MCF 10A (cell line): ENCODE data around the gene ZNF529. TPM values are rescaled to one million over a fixed set of nuclear protein-coding genes. Genes with fewer than 3 reads are reported as not detected.

Experiments used
- BruUV-seq: library from RNA; stranded (reverse); fragments of 400-500 nt; replicated peaks from 2 replicates; lab custom pipeline; 2021; lab: Mats Ljungman, UMichigan
- CTCF ChIA-PET: fragments of 300-600 bp; sonication (Branson Sonifier 250); formaldehyde crosslinking; extraction: SDS; loops from one replicate; lab custom pipeline; 2021; ENCODE audit warnings: antibody characterized with exemption, inconsistent platforms; lab: Yijun Ruan, JAX
- POLR2A ChIA-PET: fragments of 300-600, 350-650 bp; sonication (Branson Sonifier 250); formaldehyde crosslinking; extraction: SDS; loops from one replicate; lab custom pipeline; 2020; ENCODE audit warnings: antibody characterized with exemption, inconsistent platforms; lab: Yijun Ruan, JAX
- DNase-seq: peaks from one replicate; pipeline ENCODE4 v3.0.0-alpha.2; 2018; ENCODE audit not compliant: unreplicated experiment
- H3K27ac Mint-ChIP-seq: one replicate; pipeline ENCODE4 v1.8.0; 2022; ENCODE audit warnings: mild to moderate bottlenecking, low read depth, mixed read lengths; ENCODE audit not compliant: unreplicated experiment
- H3K27me3 Mint-ChIP-seq: one replicate; pipeline ENCODE4 v1.8.0; 2022; ENCODE audit warnings: mixed read lengths; ENCODE audit not compliant: insufficient read depth, unreplicated experiment
- H3K36me3 Mint-ChIP-seq: one replicate; pipeline ENCODE4 v1.8.0; 2022; ENCODE audit warnings: mild to moderate bottlenecking, moderate library complexity, mixed read lengths; ENCODE audit not compliant: insufficient read depth, unreplicated experiment
- H3K4me1 Mint-ChIP-seq: one replicate; pipeline ENCODE4 v1.8.0; 2022; ENCODE audit warnings: mixed read lengths; ENCODE audit not compliant: insufficient read depth, unreplicated experiment
- H3K4me3 Mint-ChIP-seq: one replicate; pipeline ENCODE4 v1.8.0; 2022; ENCODE audit warnings: mild to moderate bottlenecking, moderate library complexity, mixed read lengths; ENCODE audit not compliant: unreplicated experiment
- H3K9me3 Mint-ChIP-seq: one replicate; pipeline ENCODE4 v1.8.0; 2022; ENCODE audit warnings: mixed read lengths; ENCODE audit not compliant: unreplicated experiment
- intact Hi-C: fragments of 100-400 bp; cut with micrococcal nuclease; formaldehyde crosslinking; loops from 2 replicates; pipeline ENCODE4 v1.14.1; 2022
- total RNA-seq: library from RNA; stranded (reverse); gene quantifications from 2 replicates; pipeline ENCODE4 v1.2.3, GENCODE V29; 2022
- TF ChIP-seq, protein P1 (sequence below): fragments of 200-600 bp; IDR thresholded peaks from one replicate; pipeline ENCODE4 v1.8.0; 2022; ENCODE audit warnings: antibody characterized with exemption, mild to moderate bottlenecking; ENCODE audit not compliant: unreplicated experiment

ZNF529 gene
- total RNA-seq, 1 experiment from 2014 or later = 11.4 TPM

DNA sequence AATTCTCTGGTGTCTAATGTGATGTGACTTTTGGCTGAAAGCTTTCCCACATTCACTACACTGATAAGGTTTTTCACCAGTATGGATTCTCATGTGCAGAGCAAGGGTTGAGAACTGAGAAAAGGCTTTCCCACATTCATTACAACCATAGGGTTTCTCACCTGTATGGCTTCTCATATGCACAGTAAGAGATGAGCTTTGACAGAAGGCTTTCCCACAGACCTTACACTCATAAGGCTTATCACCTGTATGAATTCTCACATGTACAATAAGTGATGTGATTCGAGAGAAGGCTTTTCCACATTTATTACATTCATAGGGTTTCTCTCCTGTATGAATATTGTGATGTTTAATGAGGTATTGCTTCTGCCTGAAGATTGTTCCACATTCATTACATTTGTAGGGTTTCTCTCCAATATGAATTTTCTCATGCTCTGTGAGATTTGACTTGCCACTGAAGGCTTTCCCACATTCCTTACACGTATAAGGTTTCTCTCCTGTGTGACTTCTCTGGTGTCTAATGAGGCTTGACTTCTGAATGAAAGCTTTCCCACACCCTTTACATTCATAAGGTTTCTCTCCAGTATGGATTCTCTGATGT, 59.0 kb downstream of the ZNF529 start:
- peaks cover 26% of the 10 kb centered on the region for H3K9me3 Mint-ChIP-seq
- H3K4me1 Mint-ChIP-seq = no peaks in the 10 kb centered on the region
- peak; percentile 0 for DNase-seq
- BruUV-seq = no TSS peak
- no peaks in the 10 kb centered on the region for H3K27me3 Mint-ChIP-seq
- no peak overlapping the region for H3K27ac Mint-ChIP-seq
- H3K4me3 Mint-ChIP-seq = no peak overlapping the region
- intact Hi-C loops = no loop called here
- CTCF ChIA-PET = no interaction called here
- POLR2A ChIA-PET = interaction anchor here (0.5 kb wide), 1 partner anchor 16 kb away, joined by 5 read pairs; no protein-coding TSS in a partner anchor
- TF ChIP-seq, protein P1, sequence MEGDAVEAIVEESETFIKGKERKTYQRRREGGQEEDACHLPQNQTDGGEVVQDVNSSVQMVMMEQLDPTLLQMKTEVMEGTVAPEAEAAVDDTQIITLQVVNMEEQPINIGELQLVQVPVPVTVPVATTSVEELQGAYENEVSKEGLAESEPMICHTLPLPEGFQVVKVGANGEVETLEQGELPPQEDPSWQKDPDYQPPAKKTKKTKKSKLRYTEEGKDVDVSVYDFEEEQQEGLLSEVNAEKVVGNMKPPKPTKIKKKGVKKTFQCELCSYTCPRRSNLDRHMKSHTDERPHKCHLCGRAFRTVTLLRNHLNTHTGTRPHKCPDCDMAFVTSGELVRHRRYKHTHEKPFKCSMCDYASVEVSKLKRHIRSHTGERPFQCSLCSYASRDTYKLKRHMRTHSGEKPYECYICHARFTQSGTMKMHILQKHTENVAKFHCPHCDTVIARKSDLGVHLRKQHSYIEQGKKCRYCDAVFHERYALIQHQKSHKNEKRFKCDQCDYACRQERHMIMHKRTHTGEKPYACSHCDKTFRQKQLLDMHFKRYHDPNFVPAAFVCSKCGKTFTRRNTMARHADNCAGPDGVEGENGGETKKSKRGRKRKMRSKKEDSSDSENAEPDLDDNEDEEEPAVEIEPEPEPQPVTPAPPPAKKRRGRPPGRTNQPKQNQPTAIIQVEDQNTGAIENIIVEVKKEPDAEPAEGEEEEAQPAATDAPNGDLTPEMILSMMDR = no peak
- H3K36me3 Mint-ChIP-seq = peaks cover 52% of the 10 kb centered on the region

DNA sequence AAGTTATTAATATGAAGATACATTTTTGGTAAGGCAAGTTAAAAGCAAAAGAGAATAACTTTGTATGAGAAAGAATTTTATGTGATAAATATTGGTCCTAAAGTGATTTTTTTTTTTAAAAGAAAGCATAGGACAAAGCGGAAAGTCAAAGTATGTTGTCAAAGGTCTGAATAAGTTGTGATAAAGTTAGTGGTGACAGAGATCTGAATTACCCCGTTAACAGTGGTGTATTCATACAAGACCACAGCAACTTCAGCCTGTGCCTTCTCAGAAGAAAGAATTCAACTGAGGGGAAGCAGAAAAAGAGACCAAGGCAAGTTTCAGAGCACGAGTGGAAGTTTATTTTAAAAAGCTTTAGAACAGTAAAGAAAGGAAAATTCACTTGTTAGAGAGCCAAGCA, 64.8 kb downstream of the ZNF529 start:
- no TSS peak for BruUV-seq
- H3K27ac Mint-ChIP-seq = no peak overlapping the region
- ChIA-PET POLR2A (no interaction called here), CTCF (interaction anchor here (0.6 kb wide), 1 partner anchor 252 kb away, joined by 3 read pairs; no protein-coding TSS in a partner anchor)
- H3K9me3 Mint-ChIP-seq = peaks cover 7% of the 10 kb centered on the region
- intact Hi-C loops = no loop called here
- no peak for DNase-seq
- H3K27me3 Mint-ChIP-seq = no peaks in the 10 kb centered on the region
- TF ChIP-seq, protein P1 = no peak
- H3K4me1 Mint-ChIP-seq = no peaks in the 10 kb centered on the region
- no peaks in the 10 kb centered on the region for H3K36me3 Mint-ChIP-seq
- H3K4me3 Mint-ChIP-seq = no peak overlapping the region

DNA sequence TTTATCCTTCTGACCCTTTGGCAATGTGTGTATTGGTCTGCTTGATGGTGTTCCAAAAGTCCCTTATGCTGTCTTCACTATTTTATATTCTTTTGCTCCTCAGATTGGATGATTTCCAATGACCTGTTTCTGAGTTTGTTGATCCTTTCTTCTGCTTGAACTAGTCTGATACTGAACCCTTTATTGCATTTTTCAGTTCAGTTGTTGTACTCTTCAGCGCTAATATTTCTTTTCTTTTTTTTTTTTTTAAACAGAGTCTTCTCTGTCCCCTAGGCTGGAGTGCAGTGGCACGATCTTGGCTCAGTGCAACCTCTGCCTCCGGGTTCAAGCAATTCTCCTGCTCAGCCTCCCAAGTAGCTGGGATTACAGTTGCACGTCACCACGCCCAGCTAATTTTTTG, 71.1 kb downstream of the ZNF529 start:
- BruUV-seq = no TSS peak
- DNase-seq = no peak
- H3K27ac Mint-ChIP-seq = no peak overlapping the region
- H3K4me3 Mint-ChIP-seq = no peak overlapping the region
- H3K9me3 Mint-ChIP-seq = peaks cover 15% of the 10 kb centered on the region
- CTCF ChIA-PET = no interaction called here
- POLR2A ChIA-PET = no interaction called here
- H3K27me3 Mint-ChIP-seq = no peaks in the 10 kb centered on the region
- H3K36me3 Mint-ChIP-seq = no peaks in the 10 kb centered on the region
- intact Hi-C loops = no loop called here
- TF ChIP-seq, protein P1 = no peak
- no peaks in the 10 kb centered on the region for H3K4me1 Mint-ChIP-seq

DNA sequence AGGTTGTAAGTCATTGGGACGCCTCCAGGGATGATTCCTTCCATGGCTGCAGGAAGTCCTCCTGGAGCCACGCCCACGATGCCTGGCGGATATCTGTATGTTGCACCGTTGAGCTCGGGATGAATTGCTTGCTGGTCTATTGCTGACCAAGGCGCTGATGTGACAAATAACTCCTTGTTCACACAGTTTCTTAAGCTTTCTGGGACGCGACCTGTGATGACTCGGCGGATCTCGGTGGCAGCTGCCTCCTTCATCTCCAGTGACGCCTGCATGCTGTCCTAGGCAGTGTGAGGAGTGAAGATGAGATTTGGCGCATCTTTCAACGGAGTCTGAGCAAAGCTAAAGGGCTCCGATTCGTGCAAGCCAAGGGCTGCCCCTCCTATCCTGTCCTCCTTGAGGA, 76.1 kb downstream of the ZNF529 start:
- Mint-ChIP-seq H3K9me3 (peaks cover 14% of the 10 kb centered on the region), H3K36me3 (no peaks in the 10 kb centered on the region), H3K27ac (no peak overlapping the region), H3K4me3 (no peak overlapping the region), H3K27me3 (no peaks in the 10 kb centered on the region), H3K4me1 (no peaks in the 10 kb centered on the region)
- DNase-seq = no peak
- ChIA-PET POLR2A (no interaction called here), CTCF (interaction anchor here (0.6 kb wide), 1 partner anchor 321 kb away, joined by 4 read pairs; no protein-coding TSS in a partner anchor)
- BruUV-seq = no TSS peak
- intact Hi-C loops = no loop called here
- TF ChIP-seq, protein P1 = no peak

Other genes with a start within 250 kb of the ZNF529 start
- 1.5 and 1.7 TPM in 2 replicates for gene ZFP14, start 194.1 kb downstream of the ZNF529 start, total RNA-seq
- 0.32 and 0.37 TPM in 2 replicates for gene ZFP82, start 154.6 kb downstream of the ZNF529 start, total RNA-seq
- 3.9 and 6.6 TPM in 2 replicates for gene ZNF566, start 83.7 kb downstream of the ZNF529 start, total RNA-seq
- gene ZNF260, start 45.0 kb downstream of the ZNF529 start, total RNA-seq = 13.8 and 14.5 TPM in 2 replicates
- 0.51 and 0.81 TPM in 2 replicates for gene ZNF382, start 32.0 kb upstream of the ZNF529 start, total RNA-seq
- 7.3 and 9.6 TPM in 2 replicates for gene ZNF461, start 93.5 kb upstream of the ZNF529 start, total RNA-seq
- 6.1 and 6.6 TPM in 2 replicates for gene ZNF567, start 114.3 kb upstream of the ZNF529 start, total RNA-seq
- gene ZNF850, start 199.5 kb upstream of the ZNF529 start, total RNA-seq = 0.84 and 1.2 TPM in 2 replicates